Fibroblast of pulmonary artery (primary cell): ENCODE measurements around the gene IRAK2.

Experiments
- DNase-seq: peaks from one replicate; pipeline ENCODE4 v3.0.0-alpha.2; 2010; ENCODE audit warnings: low read depth
- H3K4me3 ChIP-seq: replicated peaks from 2 replicates; pipeline ENCODE4 v1.5.1; 2011; ENCODE audit warnings: low read depth, mild to moderate bottlenecking, control low read depth, low read length, moderate library complexity
- CTCF ChIP-seq: IDR thresholded peaks from 2 replicates; pipeline ENCODE4 v1.5.1; 2011; ENCODE audit warnings: mild to moderate bottlenecking, control low read depth, low read length, inconsistent platforms; ENCODE audit errors: missing control alignments

Gene IRAK2

GRCh38 chr3:10248184-10248983 lies 83.7 kb downstream of the IRAK2 start, which contains the start of gene TATDN2:
Gene TATDN2 (plus strand): TSS chr3:10248459. CDS start chr3:10249201, 742 bp downstream.
- TF ChIP-seq CTCF, result no peak
- DNase-seq, result peak; percentile 97
- peak within 1 kb of the TSS; percentile 87 for H3K4me3 ChIP-seq

- TF ChIP-seq CTCF, result no peak
- DNase-seq, result no peak
- peak overlapping the region; percentile 87 for H3K4me3 ChIP-seq
Observed at GRCh38 chr3:10248984-10249748, 84.4 kb downstream of the IRAK2 start.

- peak overlapping the region; percentile 87 for H3K4me3 ChIP-seq
- TF ChIP-seq CTCF, result no peak
- no peak for DNase-seq
Observed at GRCh38 chr3:10249833-10250232, 85.1 kb downstream of the IRAK2 start.

GRCh38 chr3:10251006-10251405 lies 86.3 kb downstream of the IRAK2 start:
- no peak for TF ChIP-seq CTCF
- no peak for DNase-seq
- H3K4me3 ChIP-seq, result peak overlapping the region; percentile 87

GRCh38 chr3:10253731-10254130 lies 89.0 kb downstream of the IRAK2 start:
- no peak for DNase-seq
- no peak overlapping the region for H3K4me3 ChIP-seq
- no peak for TF ChIP-seq CTCF

GRCh38 chr3:10255835-10256234 lies 91.1 kb downstream of the IRAK2 start:
- no peak for TF ChIP-seq CTCF
- no peak for DNase-seq
- no peak overlapping the region for H3K4me3 ChIP-seq
